Middle frontal gyrus (tissue), 1 donor: ENCODE results near the gene RIPOR3.

Experiments used
- DNase-seq: peaks from one replicate; pipeline ENCODE4 v3.0.0-alpha.2; 2015; ENCODE audit warnings: low spot score; ENCODE audit errors: extremely low spot score

The RIPOR3 gene, protein sequence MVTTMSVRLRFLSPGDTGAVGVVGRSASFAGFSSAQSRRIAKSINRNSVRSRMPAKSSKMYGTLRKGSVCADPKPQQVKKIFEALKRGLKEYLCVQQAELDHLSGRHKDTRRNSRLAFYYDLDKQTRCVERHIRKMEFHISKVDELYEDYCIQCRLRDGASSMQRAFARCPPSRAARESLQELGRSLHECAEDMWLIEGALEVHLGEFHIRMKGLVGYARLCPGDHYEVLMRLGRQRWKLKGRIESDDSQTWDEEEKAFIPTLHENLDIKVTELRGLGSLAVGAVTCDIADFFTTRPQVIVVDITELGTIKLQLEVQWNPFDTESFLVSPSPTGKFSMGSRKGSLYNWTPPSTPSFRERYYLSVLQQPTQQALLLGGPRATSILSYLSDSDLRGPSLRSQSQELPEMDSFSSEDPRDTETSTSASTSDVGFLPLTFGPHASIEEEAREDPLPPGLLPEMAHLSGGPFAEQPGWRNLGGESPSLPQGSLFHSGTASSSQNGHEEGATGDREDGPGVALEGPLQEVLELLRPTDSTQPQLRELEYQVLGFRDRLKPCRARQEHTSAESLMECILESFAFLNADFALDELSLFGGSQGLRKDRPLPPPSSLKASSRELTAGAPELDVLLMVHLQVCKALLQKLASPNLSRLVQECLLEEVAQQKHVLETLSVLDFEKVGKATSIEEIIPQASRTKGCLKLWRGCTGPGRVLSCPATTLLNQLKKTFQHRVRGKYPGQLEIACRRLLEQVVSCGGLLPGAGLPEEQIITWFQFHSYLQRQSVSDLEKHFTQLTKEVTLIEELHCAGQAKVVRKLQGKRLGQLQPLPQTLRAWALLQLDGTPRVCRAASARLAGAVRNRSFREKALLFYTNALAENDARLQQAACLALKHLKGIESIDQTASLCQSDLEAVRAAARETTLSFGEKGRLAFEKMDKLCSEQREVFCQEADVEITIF

DNA sequence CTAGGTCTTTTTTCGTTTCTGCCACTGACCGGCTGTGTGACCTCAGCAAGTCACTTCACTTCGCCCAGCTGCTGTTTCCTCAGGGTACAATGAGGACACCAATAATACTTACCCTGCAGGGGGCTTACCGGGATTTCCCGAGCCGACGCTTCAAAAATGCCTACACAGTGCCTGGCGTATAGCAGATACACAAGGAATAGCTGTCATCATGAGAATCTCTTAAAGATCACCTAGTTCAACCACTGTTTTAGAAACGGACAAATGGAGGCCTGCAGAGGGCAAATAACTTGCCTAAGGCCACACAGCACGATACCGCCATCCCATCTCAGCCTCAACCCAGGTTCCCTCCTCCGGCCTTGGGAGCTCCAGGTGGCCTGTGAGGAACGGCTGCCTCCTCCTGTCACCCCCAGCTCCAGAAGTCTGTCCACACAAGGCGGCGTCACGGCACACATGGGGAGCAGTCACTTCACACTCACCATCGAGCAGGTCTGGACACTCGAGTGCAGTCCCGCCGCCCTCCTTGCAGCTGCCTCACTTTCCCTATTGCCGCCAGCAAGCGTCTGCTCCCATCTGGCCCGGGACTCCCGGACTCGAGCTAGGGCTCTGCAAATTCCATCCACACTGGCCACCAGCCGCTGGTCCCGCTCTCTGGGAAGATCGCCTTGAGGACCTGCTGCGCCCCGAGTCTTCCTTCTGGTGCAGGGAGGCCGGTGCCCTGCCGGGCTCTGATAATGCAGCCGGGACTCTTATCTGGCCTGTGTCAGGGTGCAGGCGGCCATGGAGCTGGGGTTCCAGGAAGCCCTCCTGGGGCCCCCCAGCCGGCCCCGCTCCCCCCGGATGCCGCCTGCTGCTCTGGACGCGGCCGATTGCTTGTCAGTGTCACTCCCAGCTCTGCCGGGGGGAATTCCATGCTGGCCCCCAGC, at the start of gene RIPOR3:
RIPOR3 (minus strand) TSS at position 893 of the 923 bp plus-strand sequence; CDS start at position 479, 414 bp downstream.
- no peak for DNase-seq

- no peak for DNase-seq
Measured at GRCh38 chr20:50737352-50737751, 46.0 kb upstream of the RIPOR3 start.

GRCh38 chr20:50735813-50736212, 44.5 kb upstream of the RIPOR3 start:
- no peak for DNase-seq

DNA sequence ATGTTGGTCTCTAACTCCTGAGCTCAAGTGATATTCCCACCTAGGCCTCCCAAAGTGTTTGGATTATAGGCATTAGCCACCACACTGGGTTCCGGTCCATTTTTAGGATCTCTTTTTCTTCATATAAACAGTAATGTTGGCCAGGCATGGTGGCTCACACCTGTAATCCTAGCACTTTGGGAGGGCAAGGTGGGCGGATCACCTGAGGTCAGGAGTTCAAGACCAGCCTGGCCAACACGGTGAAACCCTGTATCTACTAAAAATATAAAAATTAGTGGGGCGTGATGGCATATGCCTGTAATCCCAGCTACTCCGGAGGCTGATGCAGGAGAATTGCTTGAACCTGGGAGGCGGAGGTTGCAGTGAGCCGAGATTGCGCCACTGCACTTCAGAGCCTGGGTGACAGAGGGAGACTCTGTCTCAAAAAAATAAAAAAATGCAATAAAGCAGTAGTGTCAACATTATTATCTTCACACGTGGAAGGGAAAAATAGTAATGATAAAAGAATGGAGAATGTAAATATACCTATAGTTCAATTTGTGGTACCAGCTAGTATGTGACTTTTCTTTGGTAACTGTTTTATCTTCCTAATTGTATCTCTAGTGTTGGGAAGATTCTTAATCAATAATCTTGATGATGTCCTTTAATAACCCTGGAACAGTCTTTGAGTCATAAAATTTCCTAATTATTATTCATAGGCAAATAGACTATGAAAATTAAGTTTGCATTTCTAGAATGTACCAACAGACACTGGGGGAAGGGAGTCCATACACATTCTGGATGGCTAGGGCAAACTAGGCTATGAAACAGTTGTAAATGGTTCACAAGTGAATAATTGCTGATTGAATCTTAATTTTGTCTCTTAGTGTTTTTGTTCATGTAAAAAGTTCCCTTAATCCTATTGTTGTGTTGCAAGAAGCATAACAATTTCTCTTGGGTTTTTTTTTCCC, 43.7 kb upstream of the RIPOR3 start:
- DNase-seq = no peak

- no peak for DNase-seq
Measured at GRCh38 chr20:50733644-50734349, 42.5 kb upstream of the RIPOR3 start.

- no peak for DNase-seq
Measured at GRCh38 chr20:50731930-50732690, 40.8 kb upstream of the RIPOR3 start.

- DNase-seq = peak; percentile 93
Measured at GRCh38 chr20:50731055-50731929, 40.0 kb upstream of the RIPOR3 start, which contains the start of gene PARD6B. TSS of gene PARD6B (plus strand) at chr20:50731580. CDS start at chr20:50731787, 207 bp downstream.

DNA sequence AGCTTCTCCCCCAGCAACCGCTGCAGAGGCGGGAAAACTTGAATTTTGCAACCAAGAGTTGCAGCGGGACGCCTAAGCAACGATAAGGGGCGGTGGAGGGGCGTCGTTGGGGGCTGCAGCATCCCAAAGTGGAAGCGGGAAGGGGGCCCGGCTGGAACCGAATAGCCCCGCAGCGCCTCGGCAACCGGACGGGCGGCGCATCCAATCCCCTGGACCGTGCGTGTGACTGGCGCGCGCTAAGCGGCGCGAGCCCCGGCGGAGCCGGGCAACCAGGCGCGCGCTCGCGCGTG, 39.4 kb upstream of the RIPOR3 start:
- no peak for DNase-seq

- no peak for DNase-seq
Measured at GRCh38 chr20:50729901-50730764, 38.8 kb upstream of the RIPOR3 start.

DNA sequence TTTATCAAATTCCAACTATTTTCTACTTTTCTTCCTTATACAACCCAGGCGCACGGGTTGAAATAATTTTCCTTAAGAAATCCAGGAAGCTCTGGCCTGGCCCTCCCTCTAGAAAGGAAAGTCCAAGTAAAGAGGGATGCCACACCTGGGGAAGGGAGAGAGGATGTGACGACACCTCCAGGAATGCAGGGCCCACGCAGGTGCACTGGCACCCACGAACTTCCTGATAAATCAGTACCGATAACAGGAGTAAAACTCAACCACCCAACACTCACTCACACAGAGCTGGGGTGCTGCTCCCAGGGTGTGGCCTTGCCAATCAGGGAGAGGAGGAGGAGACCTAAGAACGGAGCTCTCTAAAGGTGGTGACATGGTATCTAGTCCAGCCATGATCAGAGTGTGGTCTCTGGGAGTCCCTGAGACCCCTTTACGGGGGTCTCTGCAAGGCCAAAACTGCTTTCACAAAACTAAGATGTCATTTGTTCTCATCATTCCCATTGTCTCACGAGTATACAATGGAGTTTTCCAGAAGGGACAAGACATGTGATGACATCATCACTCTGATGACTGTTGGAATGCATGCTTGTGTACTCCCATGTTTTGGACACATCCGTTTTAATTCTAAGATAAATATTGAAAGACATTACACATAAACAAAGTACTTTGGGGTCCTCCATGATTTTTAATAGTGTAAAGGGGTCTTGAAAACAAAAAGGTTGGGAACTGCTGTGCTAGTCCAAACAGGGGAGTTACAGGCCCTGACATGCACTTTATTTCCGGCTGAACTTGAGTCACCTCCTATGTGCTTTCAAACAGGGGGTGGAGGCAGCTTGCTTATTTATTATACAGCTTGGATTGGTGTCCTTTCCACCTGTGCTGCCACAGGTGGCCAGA, 37.9 kb upstream of the RIPOR3 start:
- DNase-seq = no peak

DNA sequence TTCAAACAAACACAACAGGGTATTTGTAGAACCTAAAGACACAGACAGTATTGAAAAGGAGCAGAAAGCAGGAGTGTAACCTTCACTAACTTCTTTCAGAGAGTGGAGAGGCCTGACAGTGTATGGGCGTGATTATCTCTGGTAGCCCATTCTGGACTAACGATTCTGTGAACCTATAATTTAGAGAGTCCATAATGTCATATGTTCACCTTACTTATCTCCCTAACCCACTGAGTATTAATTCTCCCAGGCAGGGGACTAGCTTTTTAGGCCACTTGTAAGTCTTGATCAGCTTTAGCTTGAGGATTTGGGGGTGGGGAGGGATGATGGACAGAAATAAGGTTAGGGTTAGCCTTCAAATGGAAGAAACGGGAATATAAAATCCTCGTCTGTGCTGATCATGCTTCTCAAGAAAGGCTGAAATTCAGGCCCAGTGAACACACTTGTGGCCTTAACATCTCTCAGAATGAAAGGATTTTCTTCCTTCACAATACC, 37.2 kb upstream of the RIPOR3 start:
- DNase-seq = no peak

GRCh38 chr20:50727792-50728485, 36.6 kb upstream of the RIPOR3 start:
- DNase-seq = no peak

- no peak for DNase-seq
Measured at GRCh38 chr20:50726955-50727791, 35.8 kb upstream of the RIPOR3 start.

DNA sequence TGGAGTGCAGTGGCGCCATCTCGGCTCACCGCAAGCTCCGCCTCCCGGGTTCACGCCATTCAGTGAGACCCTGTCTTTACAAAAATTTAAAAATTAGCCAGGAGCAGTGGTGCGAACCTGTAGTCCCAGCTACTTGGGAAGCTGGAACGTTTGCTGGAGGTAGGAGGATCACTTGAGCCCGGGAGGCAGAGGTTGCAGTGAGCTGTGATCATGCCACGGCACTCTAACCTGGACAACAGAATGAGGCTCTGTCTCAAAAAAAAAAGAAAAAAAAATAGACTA, 34.3 kb upstream of the RIPOR3 start:
- no peak for DNase-seq
